Stimulated activated CD4-positive, alpha-beta T cell treated with anti-CD3 and anti-CD28 coated beads, TNF-alpha, amount 100 ng/mL, for 24 hours (primary cell): ENCODE results near the gene ATXN8OS.
"Not testable (repeated sequence)": the region's sequence is repeated elsewhere in the genome, so short reads cannot be mapped to it uniquely, and the experiment has no call there.

Source experiments
- DNase-seq, 3 experiments: peaks; one replicate each; pipeline ENCODE4 v3.0.0-alpha.2; 2020; ENCODE audit warnings: low read depth in 3 of 3

The ATXN8OS gene

DNA sequence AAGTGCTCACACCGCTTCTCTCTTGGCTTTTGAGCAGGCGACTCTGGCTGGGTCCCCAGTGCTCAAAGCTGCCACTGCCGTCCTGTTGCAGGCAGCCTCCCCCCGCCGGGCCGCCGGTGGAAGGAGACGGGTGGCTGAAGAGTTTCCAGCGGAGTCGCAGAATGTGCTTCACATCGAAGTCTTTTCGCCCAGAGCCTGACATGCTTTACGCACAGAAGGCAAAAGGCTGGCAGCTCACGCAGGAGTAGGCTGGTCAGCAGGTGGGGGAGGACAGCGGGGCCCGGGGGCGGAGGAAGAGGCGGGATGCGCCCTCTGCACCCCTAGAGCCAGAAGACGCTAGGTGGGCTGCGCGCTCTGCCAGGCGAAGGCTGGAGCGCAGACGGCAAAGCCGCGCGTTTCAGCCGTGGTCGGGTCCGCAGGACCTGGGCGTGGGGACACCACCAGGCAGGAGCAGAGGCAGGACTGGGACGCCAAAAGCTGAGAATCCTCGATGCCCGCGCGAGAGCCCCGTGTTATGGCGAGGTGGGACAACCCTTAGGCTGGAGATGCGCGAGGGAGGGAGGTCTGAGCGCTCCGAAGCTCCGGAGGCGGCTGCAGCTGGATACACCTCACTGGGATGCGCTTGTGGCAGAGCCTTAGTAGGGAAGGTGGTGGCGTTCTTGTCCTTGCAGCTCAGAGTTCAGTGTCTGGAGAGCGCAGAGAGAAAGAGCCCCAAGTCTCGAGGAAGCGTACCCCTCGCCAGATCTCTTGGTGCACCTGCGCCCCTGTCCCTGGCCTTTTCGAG is at the start of gene ATXN8OS:
TSS of gene ATXN8OS (plus strand) at position 329 of the 784 bp plus-strand sequence.
- no peak for DNase-seq

DNA sequence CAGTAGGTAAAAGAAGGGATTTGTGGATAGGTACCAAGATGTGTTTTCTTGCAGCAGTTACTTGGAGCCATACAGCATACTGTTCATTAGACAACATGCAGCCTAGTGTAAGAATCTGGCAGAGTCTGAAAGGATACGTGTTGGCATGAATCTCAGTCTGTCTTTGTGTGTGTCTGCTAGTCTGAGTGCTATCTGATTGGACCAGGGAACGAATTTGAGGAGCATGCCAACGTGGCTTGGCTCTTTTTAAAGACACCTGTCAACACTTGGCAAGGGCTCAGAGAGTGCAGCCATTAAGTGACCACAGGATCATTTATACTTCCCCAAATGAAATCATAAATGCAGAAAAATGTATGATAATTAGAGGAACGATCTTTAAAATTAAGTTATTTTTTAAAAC is 27.6 kb upstream of the ATXN8OS start:
- DNase-seq = no peak

DNA sequence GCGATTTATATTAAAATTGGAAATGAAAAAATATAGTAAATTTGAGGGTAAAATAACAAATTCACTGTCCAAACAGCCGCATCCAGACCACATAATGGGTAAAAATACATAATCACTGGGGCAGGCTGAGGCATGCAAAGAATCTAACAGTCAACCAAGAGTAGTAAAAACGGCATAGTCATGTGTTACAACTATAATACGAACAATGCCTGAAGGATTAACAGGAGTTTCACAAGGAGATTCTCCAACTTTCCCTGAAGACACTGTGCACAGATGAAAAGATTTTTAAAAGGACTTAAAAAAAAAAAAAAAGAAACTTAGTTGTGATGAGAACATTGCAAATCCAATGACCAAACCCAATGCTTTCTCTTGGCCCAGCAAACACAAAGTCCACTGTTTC is 20.4 kb upstream of the ATXN8OS start:
- DNase-seq = no peak

DNA sequence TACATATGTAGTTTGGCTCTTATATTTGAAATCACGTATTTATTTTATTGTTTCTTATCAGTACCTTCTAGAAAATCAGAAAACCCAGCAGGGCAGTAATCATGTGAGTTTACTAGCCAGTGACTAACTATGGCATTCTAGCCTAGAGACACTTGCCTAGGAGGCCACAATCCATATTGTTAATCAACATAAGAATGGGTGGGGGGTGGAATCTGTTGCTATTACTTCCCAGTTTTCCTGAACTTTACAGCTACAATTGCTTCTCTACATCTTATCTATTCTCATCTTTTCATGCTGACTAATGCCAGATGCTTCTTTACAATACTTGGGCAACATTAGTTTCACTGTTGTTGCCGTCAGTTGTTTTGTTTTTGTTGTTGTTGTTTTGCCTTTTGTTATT is 18.7 kb upstream of the ATXN8OS start:
- no peak for DNase-seq

DNA sequence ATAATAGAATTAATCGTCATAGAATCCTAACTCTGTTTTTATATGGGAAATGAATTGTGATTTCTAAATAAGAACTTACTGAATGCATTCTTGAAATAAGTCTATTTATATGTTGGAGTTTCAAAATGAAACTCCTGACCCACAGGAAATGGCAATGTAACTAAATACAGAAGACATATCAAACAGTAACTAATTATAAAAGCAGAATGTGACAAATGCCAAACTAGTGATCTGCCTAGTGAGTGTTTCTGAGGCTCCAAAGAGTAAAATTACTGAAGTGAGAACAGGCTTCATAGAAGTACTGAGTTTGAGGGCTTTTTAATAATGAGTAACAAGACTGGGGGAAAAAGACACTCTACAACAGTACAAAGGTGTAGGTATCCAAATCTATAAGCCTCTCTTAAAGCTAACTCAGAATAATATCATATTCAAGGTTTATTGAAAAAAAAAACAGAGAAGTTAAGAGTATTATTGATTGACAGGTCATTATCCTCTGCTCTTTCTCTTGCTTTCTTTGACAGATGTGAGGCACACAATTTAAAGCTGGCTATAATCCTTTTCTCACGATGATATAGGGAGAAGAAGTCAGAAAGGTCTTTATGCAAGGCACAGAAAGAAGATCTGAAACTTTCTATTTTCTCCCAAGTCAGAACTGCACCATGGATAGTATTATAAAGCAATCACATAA is 17.4 kb upstream of the ATXN8OS start:
- no peak for DNase-seq

DNA sequence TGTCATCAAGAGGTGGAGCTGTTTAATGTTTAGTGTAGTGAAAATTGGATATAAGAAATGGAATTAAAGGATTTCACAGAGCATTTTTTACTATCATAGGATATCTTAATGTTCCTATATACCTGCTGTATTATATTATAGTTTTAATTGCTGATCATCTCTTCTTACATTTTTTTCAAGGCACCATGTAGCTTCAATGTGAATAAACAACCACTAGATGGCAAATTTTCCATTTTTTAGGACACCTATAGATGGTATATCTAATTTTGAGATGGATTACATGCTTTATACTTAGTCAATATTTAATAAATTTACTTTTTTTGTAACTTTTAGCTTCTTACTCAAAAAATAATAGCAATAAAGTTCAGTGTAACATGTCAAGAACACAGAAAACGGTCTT is 9.0 kb upstream of the ATXN8OS start:
- DNase-seq = no peak

DNA sequence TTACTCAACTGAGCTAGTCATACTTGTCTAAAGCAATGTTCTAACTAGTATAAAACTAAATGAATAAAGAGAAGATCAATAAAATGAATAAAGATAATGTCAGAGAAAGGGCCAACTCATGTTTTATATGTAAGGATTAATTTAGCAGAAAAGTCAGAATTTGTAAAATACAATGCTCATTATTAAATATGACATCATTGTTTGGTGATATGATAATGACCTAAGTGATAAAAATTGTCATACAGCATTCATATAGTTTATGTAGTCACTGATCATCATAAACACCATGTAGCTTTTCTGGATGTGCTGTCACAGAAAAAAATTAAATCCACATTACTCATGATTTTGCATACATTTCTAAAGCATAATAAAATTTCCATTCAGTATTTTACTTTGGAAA is 3.1 kb upstream of the ATXN8OS start:
- DNase-seq = no peak

DNA sequence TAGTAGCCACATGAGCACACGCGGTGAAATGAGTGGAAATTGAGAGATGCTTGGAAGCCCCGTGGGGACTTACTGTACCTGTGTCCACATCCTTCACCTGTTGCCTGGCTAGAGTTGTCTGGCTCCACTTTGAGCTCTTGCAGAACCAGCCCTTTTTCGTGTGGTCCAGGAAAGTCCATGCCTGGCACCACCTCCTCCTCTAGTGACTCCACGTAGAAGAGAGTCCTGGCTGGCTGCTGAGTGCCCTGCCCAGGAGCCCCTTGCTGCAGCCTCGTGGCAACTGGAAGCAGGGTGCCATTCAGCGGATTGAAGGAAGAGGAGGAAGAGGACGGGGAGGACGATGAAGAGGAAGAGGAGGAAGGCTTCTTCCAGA is 515 bp upstream of the ATXN8OS start:
- no peak for DNase-seq

DNA sequence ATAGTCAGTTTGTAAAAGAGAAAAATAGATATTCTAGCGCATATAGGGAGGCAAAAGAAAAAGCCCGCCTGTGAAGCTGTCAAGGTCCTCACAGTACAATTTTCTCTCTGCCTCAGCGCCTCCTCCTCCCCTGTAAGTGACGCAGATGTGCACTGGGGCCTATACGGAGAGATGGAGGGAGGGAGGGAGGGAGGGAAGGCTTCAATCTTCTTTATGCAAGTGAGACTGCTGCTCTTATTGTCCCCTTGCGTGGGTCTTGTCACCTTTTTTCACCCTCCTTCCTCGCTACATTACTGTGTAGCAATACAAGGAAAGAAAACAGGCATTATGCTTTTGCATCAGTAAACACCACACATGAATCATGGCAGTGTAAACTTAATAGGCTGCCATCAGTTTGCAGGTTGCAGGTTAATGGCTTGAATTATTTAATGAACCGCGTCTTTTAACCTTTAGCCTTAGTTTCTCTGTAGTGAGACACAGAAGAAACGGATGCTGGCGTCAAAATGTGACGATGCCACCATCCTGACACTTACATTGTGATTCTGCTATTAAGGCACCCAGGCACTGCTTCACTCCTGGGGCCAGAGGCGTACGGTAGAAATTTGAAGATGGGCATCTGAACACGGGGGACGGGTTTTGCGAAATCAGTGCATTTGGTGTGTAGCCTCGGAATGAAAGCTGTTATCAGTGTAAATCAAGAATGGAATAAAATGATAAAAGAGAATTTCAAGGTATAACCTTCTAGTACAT is 905 bp downstream of the ATXN8OS start, which contains the start of gene KLHL1:
TSS of gene KLHL1 (minus strand) at position 97 of the 750 bp plus-strand sequence. CDS start 753 bp downstream, outside the sequence.
- DNase-seq = no peak

DNA sequence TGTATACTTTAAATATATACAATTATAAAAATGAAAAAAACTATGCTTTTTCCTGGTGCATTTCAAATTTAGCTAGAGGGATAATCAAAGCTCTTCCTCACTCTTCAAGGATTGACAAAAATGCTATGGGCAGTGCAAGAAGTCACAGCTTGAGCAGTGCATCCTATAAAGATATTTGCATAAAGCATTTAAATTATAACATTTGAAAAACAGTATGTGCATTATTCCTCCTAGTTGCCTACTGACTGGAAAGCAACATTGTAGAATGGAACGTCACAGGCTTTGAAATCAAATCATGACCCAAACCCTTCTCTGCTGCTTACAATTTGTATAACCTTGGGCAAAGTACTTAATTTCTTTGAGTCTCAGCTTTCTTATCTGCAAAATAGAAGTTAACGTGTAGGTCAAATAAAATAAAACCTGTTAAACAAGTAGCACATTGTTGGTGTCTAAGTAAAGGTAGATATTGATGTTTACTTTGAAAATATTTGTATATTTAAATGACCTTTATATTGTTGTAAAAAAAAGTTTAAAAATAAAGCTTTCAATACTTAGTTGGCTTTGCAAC is 9.8 kb downstream of the ATXN8OS start:
- DNase-seq = no peak

DNA sequence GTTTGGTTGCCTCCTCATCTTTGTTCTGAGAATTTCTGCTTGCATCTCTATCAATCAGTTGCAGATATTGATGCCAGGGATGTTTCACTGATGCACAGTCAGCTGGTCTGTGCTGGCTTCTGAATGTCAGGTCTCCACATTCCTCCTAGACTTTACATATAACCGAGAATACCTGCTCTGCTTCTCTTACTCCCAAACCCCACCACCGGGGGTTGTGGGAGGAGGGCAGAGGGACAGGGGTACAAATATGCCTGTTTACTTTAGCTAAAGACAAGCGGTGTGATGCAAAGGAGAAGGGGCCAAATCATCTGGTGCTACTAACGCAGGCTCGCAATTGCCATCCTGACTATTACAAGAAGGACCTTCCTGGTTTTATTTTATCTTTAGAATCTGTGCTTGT is 18.1 kb downstream of the ATXN8OS start:
- DNase-seq = no peak

DNA sequence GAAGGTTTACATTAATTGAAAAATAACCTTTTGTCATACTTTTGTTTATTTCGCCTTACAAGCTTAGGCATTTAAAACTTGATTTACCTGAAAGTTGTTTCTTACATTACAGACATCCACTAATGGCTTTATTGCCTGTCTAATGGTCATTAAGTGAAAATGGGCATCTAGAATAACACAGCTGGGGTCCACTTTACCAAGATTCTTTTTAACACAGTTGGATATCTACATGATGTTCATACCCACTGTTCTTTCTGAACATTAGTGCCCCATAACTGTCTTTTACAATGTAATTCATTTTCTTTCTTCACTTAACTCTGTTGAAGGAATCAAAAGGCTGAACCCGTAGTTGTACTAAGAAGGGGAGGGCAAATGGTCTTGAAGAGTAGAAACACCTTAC is 20.5 kb downstream of the ATXN8OS start:
- DNase-seq = no peak

DNA sequence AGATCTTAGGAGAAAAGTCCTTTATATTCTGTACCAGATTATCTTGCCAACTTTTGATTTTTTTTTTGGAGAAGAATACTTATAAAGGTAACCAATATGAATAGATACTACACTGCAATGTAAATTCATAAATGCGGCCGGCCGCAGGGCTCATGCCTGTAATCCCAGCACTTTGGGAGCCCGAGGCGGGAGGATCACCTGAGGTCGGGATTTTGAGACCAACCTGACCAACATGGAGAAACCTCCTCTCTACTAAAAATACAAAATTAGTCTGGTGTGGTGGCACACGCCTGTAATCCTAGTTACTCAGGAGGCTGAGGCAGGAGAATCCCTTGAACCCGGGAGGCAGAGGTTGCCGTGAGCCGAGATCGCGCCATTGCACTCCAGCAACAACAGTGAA is 35.0 kb downstream of the ATXN8OS start:
- not testable (repeated sequence) for DNase-seq

DNA sequence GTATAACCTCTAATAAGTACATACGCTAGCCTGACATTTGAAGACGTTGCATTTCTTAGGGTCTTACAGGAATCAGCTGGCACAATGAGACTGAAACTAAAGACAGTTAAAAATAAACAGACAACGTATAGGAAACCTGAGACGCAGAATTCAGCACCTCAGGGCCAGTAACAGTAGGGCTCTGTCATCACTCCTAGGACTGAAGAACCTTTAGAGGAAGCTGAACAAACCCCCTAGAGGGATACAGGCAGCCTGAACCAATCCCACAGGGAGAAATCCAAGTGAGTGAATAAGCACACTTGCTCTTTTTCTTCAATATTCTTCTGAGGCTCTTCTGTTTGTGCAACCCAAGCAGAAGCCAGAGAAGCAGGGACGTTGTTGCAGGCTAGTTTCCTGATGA is 54.5 kb downstream of the ATXN8OS start:
- DNase-seq = no peak

DNA sequence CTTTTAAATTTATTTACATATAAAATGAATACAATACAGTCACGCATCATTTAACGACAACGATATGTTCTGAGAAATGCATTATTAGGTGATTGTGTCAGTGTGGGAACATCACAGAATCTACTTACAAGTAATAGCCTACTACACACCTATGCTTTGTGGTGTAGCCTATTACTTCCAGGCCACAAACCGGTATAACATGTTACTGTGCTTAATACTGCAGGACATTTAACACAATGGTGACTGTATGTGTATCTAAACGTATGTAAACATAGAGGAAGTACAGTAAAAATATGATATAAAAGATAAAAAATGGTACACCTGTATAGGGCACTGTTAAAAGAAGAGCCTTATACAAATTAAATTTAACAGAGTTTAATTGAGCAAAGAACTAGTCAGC is 63.1 kb downstream of the ATXN8OS start:
- DNase-seq = no peak

DNA sequence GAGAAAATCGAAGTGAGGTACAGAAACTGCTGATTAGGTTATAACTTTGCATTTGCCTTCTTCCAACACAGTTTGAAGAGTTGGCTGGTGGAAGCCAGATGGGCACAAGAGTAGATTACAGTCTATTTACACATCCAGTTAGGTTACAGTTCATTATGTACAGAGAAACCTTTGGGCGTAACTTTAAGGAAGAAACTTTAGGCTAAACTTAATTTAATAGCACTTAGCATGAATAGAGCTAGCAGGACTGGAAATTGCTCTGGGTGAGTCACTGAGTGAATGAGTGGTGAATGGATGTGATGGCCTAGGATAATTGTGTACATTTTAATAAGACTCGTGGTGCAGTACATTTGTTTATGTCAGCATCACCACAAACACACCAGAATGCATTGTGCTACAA is 63.5 kb downstream of the ATXN8OS start:
- no peak for DNase-seq

DNA sequence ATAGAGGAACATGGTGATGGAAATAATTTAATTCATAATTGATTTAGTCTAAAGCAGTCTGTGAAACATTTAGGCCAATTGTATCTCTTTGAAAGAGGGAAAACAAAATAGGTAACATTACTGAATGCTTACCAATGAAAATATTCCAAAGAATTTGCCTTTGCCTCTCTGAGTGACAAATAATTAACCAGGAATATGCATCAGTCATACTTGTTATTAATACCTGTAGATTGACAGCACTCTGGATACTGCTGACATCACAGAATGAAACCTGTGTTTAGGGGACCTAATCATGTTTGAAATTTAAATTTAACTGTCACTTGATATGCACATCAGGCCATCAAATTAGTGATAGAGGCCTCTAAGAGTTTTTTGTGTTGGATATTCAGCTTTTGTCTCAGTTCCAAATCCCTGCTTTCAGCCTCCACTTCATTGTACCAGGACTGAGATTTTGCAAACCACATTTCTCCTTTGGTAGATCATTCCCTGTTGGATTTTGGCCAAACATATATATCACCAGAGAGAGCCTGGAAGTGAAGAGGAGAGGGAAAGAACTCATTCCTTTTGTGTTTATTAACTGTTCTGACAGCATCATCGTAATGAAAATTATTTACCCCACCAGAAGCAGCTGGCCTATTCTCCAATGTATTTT is 65.4 kb downstream of the ATXN8OS start:
- no peak for DNase-seq

DNA sequence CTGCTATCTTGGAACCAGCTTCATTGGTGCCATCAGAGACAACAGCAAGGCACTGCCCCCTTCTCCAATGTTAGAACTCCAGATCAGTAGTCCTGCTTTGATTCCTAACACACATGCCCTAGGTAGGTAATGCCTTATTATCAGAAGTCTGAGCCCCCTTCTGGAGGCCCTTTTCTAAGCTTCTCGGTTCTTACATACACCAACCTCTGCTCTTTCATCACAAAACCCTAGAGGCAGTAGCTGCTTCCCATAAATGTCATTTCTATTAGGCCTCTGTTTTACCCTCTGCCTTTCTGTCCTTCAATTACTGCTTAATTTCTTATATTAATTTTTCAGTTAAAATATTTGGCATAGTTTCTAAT is 66.0 kb downstream of the ATXN8OS start:
- no peak for DNase-seq

DNA sequence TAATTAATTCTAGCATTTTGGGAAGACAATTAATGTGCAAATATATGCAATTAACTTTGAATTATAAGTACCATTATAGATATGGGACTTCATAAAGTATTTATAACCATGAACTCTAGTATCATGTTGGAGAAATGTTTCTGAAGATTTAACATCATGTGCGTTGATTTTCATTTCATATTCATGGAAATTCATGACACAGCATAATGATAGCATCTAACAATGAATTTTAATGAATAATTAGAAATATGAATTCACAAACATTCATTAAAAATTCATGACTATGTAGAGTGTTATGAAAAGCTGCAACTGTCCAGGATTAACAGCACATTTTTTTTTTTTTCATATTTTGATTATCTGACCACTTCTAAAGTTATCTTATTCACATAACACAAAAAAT is 70.7 kb downstream of the ATXN8OS start:
- DNase-seq = no peak
